Liver (tissue), 9 donors: ENCODE measurements around the gene GFM2. TPM values are rescaled to one million over a fixed set of nuclear protein-coding genes. Genes with fewer than 3 reads are reported as not detected.

Experiments
- DNase-seq: peaks from one replicate; pipeline ENCODE4 v3.0.0-alpha.2; 2017; ENCODE audit warnings: low spot score
- H3K27ac ChIP-seq, 2 donors: one replicate each; pipeline ENCODE4 v1.7.0; 2013; ENCODE audit warnings: inconsistent platforms in 2 of 2, low read length in 2 of 2, control low read depth in 1 of 2, low read depth in 1 of 2, mild to moderate bottlenecking in 1 of 2
- H3K27me3 ChIP-seq, 4 donors: one replicate each; pipeline versions ENCODE4 v1.6.1 to v1.7.0; 2013; ENCODE audit warnings: low read length in 3 of 4, inconsistent platforms in 1 of 4, mild to moderate bottlenecking in 1 of 4, moderate library complexity in 1 of 4; ENCODE audit not compliant: control insufficient read depth in 4 of 4, insufficient read depth in 4 of 4
- H3K36me3 ChIP-seq, 4 donors: one replicate each; pipeline versions ENCODE4 v1.6.1 to v1.7.0; 2013; ENCODE audit warnings: low read length in 3 of 4, mild to moderate bottlenecking in 3 of 4, low read depth in 1 of 4, moderate library complexity in 1 of 4; ENCODE audit not compliant: control insufficient read depth in 4 of 4, insufficient read depth in 3 of 4
- H3K4me1 ChIP-seq, 4 donors: one replicate each; pipeline versions ENCODE4 v1.6.1 to v1.7.0; 2013; ENCODE audit warnings: low read length in 3 of 4, mild to moderate bottlenecking in 3 of 4, moderate library complexity in 1 of 4; ENCODE audit not compliant: control insufficient read depth in 4 of 4, insufficient read depth in 4 of 4
- H3K4me3 ChIP-seq, 3 donors: one replicate each; pipeline versions ENCODE4 v1.6.1 to v1.7.0; 2013; ENCODE audit warnings: low read length in 3 of 3, control low read depth in 1 of 3, low read depth in 1 of 3, mild to moderate bottlenecking in 1 of 3
- H3K9ac ChIP-seq, 2 donors: one replicate each; pipeline ENCODE4 v1.7.0; 2013; ENCODE audit warnings: low read length in 2 of 2, mild to moderate bottlenecking in 2 of 2, moderate library complexity in 2 of 2, control low read depth in 1 of 2, low read depth in 1 of 2
- H3K9me3 ChIP-seq, 4 donors: one replicate each; pipeline versions ENCODE4 v1.6.1 to v1.7.0; 2013; ENCODE audit warnings: low read length in 3 of 4; ENCODE audit not compliant: control insufficient read depth in 4 of 4
- EGR1 ChIP-seq, 2 donors: IDR thresholded peaks; 2 replicates each; pipeline ENCODE4 v1.6.1; 2016 to 2018; ENCODE audit warnings: antibody characterized with exemption in 2 of 2, low read depth in 2 of 2
- FOXA1 ChIP-seq: IDR thresholded peaks from 2 replicates; pipeline ENCODE4 v1.6.1; 2016; ENCODE audit warnings: antibody characterized with exemption
- FOXA2 ChIP-seq: IDR thresholded peaks from 2 replicates; pipeline ENCODE4 v1.6.1; 2016; ENCODE audit warnings: antibody characterized with exemption
- GABPA ChIP-seq, 2 donors: IDR thresholded peaks in 1 of 2; conservative IDR thresholded peaks in 1 of 2; 2 replicates each; pipeline ENCODE4 v1.6.1; 2016; ENCODE audit warnings: antibody characterized with exemption in 2 of 2, mild to moderate bottlenecking in 1 of 2, moderate library complexity in 1 of 2
- HNF4A ChIP-seq, 2 donors: conservative IDR thresholded peaks; 2 replicates each; pipeline ENCODE4 v1.6.1; 2016; ENCODE audit warnings: antibody characterized with exemption in 2 of 2, mild to moderate bottlenecking in 2 of 2
- HNF4G ChIP-seq: IDR thresholded peaks from 2 replicates; pipeline ENCODE4 v1.6.1; 2016; ENCODE audit warnings: antibody characterized with exemption
- JUND ChIP-seq, 2 donors: IDR thresholded peaks; 2 replicates each; pipeline ENCODE4 v1.6.1; 2016; ENCODE audit warnings: antibody characterized with exemption in 2 of 2
- NR2F2 ChIP-seq: IDR thresholded peaks from 2 replicates; pipeline ENCODE4 v1.6.1; 2016; ENCODE audit warnings: antibody characterized with exemption
- RAD21 ChIP-seq, 2 donors: IDR thresholded peaks; 2 replicates each; pipeline ENCODE4 v1.6.1; 2016; ENCODE audit warnings: antibody characterized with exemption in 2 of 2, mild to moderate bottlenecking in 2 of 2
- RXRA ChIP-seq, 2 donors: IDR thresholded peaks; 2 replicates each; pipeline ENCODE4 v1.6.1; 2017 to 2018; ENCODE audit warnings: antibody characterized with exemption in 2 of 2, mild to moderate bottlenecking in 1 of 2
- SP1 ChIP-seq: IDR thresholded peaks from 2 replicates; pipeline ENCODE4 v1.6.1; 2018; ENCODE audit warnings: antibody characterized with exemption, mild to moderate bottlenecking
- TAF1 ChIP-seq: conservative IDR thresholded peaks from 2 replicates; pipeline ENCODE4 v1.6.1; 2016; ENCODE audit warnings: antibody characterized with exemption, mild to moderate bottlenecking
- YY1 ChIP-seq: IDR thresholded peaks from 2 replicates; pipeline ENCODE4 v1.6.1; 2016; ENCODE audit warnings: antibody characterized with exemption, mild to moderate bottlenecking
- WGBS: extraction: QIAGEN DNeasy Blood & Tissue Kit; methylation state at CpG from one replicate; pipeline ENCODE4 v1.1.7; 2013; 5-methylcytosine and 5-hydroxymethylcytosine counted together
- polyA plus RNA-seq, 2 donors: library from polyadenylated mRNA; stranded (reverse) in 1 of 2; unstranded in 1 of 2; fragments of 200-250 nt in 1 of 2; fragments of >200 nt in 1 of 2; fragmentation: Nextera tagmentation in 1 of 2; extraction: Ambion mirVana in 1 of 2; gene quantifications; one replicate each; pipeline versions ENCODE4 v1.2.1 to v1.2.3, GENCODE V29; 2013 to 2015
- total RNA-seq, 2 donors: library from RNA; depleted of rRNA; stranded (reverse); fragments of >200 nt; gene quantifications; one replicate each; pipeline ENCODE4 v1.2.3, GENCODE V29; 2014
- TF ChIP-seq, protein P1 (sequence below): IDR thresholded peaks from 2 replicates; pipeline ENCODE4 v1.6.1; 2016; ENCODE audit warnings: antibody characterized with exemption
- TF ChIP-seq, protein P2 (sequence below): IDR thresholded peaks from 2 replicates; pipeline ENCODE4 v1.6.1; 2016; ENCODE audit warnings: antibody characterized with exemption
- TF ChIP-seq, protein P3 (sequence below): fragments of 150-350 bp; IDR thresholded peaks from 2 replicates; pipeline ENCODE4 v1.5.1; 2017; ENCODE audit warnings: improper control_type of control experiment, low read depth, low read length; ENCODE audit not compliant: missing input control
- TF ChIP-seq, protein P4 (sequence below): IDR thresholded peaks from 2 replicates; pipeline ENCODE4 v1.6.1; 2016; ENCODE audit warnings: antibody characterized with exemption
- TF ChIP-seq, protein P5 (sequence below): IDR thresholded peaks from 2 replicates; pipeline ENCODE4 v1.6.1; 2016; ENCODE audit warnings: antibody characterized with exemption, mild to moderate bottlenecking
- donor health status: healthy.
- donor health status: healthy.
- donor health status: healthy.
- donor health status: healthy.
- donor health status: healthy.

GFM2 gene, protein sequence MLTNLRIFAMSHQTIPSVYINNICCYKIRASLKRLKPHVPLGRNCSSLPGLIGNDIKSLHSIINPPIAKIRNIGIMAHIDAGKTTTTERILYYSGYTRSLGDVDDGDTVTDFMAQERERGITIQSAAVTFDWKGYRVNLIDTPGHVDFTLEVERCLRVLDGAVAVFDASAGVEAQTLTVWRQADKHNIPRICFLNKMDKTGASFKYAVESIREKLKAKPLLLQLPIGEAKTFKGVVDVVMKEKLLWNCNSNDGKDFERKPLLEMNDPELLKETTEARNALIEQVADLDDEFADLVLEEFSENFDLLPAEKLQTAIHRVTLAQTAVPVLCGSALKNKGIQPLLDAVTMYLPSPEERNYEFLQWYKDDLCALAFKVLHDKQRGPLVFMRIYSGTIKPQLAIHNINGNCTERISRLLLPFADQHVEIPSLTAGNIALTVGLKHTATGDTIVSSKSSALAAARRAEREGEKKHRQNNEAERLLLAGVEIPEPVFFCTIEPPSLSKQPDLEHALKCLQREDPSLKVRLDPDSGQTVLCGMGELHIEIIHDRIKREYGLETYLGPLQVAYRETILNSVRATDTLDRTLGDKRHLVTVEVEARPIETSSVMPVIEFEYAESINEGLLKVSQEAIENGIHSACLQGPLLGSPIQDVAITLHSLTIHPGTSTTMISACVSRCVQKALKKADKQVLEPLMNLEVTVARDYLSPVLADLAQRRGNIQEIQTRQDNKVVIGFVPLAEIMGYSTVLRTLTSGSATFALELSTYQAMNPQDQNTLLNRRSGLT
- 10 to 100 TPM; 33.9 to 41.0 TPM for total RNA-seq
- polyA plus RNA-seq: 10 to 100 TPM; 14.6 to 15.5 TPM

DNA sequence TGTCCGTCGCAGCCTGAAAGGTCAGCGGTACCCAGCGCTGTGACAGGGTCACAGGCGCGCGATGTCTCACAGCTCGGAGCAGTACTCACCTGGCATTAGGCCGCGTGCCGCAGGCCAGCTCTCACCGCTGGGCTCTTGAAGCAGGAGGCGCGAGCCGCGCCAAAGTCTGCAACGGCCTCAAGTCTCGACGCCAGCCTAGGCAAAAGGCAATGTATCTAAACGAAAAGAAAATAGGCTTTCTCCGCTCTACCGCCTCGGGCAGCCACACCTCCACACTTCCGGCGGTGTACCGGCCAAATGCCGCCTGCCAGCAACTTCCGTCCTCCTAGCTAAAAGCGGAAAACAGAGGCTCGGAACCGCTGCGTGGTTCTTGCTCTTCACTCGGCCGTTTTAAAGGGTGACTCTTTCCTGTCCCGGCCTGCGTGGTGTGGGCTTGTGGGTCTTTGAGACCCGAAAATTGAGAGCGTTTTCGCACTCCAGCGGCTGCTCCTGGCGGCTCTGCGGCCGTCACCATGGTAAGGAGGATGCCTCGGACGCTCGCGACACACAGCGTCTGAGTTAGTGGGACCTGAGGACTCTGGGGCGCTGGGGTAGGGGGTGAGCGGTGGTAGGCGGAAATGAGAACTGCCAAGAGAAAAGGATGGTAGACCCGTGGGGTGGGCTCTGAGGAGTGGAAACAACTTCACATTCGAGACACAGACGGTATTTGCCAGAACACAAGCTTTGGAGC, at the start of gene GFM2, which contains the start of gene NSA2:
Gene GFM2 (minus strand): TSS at position 269 of the 730 bp plus-strand sequence. CDS start 3,375 bp downstream, outside the sequence.
Gene NSA2 (plus strand): TSS at position 401 of the 730 bp plus-strand sequence. CDS start 112 bp downstream, at position 513.
- TF ChIP-seq RAD21 (IDR thresholded peaks at IDR 0.05) (peak in 1 of 2 donors; percentile 58), FOXA1 (peak; percentile 33), NR2F2 (peak; percentile 60), HNF4G (no peak), YY1 (peak; percentile 60), TAF1 (no peak), JUND (IDR thresholded peaks at IDR 0.05) (no peak), SP1 (peak; percentile 61), HNF4A (conservative IDR thresholded peaks at IDR 0.05) (peak in 1 of 2 donors; percentile 28), FOXA2 (no peak), GABPA (IDR thresholded peaks at IDR 0.05 in 1 of 2, conservative IDR thresholded peaks at IDR 0.05 in 1 of 2) (peak; percentile 100), EGR1 (IDR thresholded peaks at IDR 0.05; ENCODE audit: low read depth in 2 of 2) (peak in 1 of 2 donors; percentile 58), RXRA (IDR thresholded peaks at IDR 0.05) (peak; percentile 38 to 45)
- TF ChIP-seq, protein P1, sequence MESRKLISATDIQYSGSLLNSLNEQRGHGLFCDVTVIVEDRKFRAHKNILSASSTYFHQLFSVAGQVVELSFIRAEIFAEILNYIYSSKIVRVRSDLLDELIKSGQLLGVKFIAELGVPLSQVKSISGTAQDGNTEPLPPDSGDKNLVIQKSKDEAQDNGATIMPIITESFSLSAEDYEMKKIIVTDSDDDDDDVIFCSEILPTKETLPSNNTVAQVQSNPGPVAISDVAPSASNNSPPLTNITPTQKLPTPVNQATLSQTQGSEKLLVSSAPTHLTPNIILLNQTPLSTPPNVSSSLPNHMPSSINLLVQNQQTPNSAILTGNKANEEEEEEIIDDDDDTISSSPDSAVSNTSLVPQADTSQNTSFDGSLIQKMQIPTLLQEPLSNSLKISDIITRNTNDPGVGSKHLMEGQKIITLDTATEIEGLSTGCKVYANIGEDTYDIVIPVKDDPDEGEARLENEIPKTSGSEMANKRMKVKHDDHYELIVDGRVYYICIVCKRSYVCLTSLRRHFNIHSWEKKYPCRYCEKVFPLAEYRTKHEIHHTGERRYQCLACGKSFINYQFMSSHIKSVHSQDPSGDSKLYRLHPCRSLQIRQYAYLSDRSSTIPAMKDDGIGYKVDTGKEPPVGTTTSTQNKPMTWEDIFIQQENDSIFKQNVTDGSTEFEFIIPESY: peak; percentile 47
- TF ChIP-seq, protein P2, sequence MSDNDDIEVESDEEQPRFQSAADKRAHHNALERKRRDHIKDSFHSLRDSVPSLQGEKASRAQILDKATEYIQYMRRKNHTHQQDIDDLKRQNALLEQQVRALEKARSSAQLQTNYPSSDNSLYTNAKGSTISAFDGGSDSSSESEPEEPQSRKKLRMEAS: peak; percentile 85
- TF ChIP-seq, protein P3, sequence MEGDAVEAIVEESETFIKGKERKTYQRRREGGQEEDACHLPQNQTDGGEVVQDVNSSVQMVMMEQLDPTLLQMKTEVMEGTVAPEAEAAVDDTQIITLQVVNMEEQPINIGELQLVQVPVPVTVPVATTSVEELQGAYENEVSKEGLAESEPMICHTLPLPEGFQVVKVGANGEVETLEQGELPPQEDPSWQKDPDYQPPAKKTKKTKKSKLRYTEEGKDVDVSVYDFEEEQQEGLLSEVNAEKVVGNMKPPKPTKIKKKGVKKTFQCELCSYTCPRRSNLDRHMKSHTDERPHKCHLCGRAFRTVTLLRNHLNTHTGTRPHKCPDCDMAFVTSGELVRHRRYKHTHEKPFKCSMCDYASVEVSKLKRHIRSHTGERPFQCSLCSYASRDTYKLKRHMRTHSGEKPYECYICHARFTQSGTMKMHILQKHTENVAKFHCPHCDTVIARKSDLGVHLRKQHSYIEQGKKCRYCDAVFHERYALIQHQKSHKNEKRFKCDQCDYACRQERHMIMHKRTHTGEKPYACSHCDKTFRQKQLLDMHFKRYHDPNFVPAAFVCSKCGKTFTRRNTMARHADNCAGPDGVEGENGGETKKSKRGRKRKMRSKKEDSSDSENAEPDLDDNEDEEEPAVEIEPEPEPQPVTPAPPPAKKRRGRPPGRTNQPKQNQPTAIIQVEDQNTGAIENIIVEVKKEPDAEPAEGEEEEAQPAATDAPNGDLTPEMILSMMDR: no peak
- TF ChIP-seq, protein P4, sequence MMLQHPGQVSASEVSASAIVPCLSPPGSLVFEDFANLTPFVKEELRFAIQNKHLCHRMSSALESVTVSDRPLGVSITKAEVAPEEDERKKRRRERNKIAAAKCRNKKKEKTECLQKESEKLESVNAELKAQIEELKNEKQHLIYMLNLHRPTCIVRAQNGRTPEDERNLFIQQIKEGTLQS: peak; percentile 60
- TF ChIP-seq, protein P5, sequence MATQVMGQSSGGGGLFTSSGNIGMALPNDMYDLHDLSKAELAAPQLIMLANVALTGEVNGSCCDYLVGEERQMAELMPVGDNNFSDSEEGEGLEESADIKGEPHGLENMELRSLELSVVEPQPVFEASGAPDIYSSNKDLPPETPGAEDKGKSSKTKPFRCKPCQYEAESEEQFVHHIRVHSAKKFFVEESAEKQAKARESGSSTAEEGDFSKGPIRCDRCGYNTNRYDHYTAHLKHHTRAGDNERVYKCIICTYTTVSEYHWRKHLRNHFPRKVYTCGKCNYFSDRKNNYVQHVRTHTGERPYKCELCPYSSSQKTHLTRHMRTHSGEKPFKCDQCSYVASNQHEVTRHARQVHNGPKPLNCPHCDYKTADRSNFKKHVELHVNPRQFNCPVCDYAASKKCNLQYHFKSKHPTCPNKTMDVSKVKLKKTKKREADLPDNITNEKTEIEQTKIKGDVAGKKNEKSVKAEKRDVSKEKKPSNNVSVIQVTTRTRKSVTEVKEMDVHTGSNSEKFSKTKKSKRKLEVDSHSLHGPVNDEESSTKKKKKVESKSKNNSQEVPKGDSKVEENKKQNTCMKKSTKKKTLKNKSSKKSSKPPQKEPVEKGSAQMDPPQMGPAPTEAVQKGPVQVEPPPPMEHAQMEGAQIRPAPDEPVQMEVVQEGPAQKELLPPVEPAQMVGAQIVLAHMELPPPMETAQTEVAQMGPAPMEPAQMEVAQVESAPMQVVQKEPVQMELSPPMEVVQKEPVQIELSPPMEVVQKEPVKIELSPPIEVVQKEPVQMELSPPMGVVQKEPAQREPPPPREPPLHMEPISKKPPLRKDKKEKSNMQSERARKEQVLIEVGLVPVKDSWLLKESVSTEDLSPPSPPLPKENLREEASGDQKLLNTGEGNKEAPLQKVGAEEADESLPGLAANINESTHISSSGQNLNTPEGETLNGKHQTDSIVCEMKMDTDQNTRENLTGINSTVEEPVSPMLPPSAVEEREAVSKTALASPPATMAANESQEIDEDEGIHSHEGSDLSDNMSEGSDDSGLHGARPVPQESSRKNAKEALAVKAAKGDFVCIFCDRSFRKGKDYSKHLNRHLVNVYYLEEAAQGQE: peak; percentile 70
- H3K4me3 ChIP-seq: peak within 1 kb of the TSS; percentile 86 to 100 (median 96)
- H3K9ac ChIP-seq: peak within 1 kb of the TSS; percentile 81 to 84
- H3K4me1 ChIP-seq: peaks cover 6 to 26% (median 23%) of the 10 kb centered on the region in 4 donors
- DNase-seq: peak; percentile 94
- peak within 1 kb of the TSS; percentile 72 to 86 for H3K27ac ChIP-seq
- WGBS: under 1% methylated on average over 54 of the region's 54 CpGs
- no peaks in the 10 kb centered on the region for H3K9me3 ChIP-seq
- peaks cover 4 to 23% (median 15%) of the 10 kb centered on the region in 4 donors for H3K36me3 ChIP-seq
- H3K27me3 ChIP-seq: no peaks in the 10 kb centered on the region
